Pancreas (tissue), 8 donors: ENCODE results near the gene TXLNB. TPM values are rescaled to one million over a fixed set of nuclear protein-coding genes. Genes with fewer than 3 reads are reported as not detected.

Experiments
- polyA plus RNA-seq, 2 donors: library from polyadenylated mRNA; stranded (reverse); fragments of 200-250 nt; gene quantifications; one replicate each; pipeline ENCODE4 v1.2.3, GENCODE V29; 2013
- total RNA-seq, 6 donors: library from RNA; stranded (reverse); fragmentation: NEBNext Ultra II Directional in 4 of 6; extraction: Animal tissue kit (Norgen Biotek cat#: 25700) in 4 of 6; gene quantifications; one replicate each; pipeline versions ENCODE4 v1.2.1 to v1.2.4, GENCODE V29; 2021 to 2023
- donor health status: healthy with polysubstance abuse.
- donor health status: DM: no; HTN: no; CAD: no; lungs with moderate emphysema.
- donor health status: DM: no; HTN: no; CAD: no.
- donor health status: Bipolar disorder and iron deficiency.
- donor health status: DM: yes; HTN: yes; CAD: no.
- donor health status: DM: no; HTN: no; CAD: no.
- donor health status: DM: no; HTN: no; CAD: no.
- donor health status: DM: yes; HTN: yes; CAD: no.

The TXLNB gene
- total and polyA plus RNA-seq, 8 donors = 0.03 to 0.47 (median 0.08) TPM; not detected in 1

Other genes with a start within 250 kb of the TXLNB start
- gene HECA, start 156.9 kb downstream of the TXLNB start, total RNA-seq = 10 to 100 TPM in 2 of 6 donors, 1 to 10 TPM in 4; 6.6 to 16.3 (median 7.6) TPM
- gene HECA, start 156.9 kb downstream of the TXLNB start, polyA plus RNA-seq = 1 to 10 TPM; 3.2 to 4.3 TPM
- 10 to 100 TPM; 31.5 to 75.1 (median 48.5) TPM for gene CITED2, start 82.7 kb upstream of the TXLNB start, total RNA-seq
- gene CITED2, start 82.7 kb upstream of the TXLNB start, polyA plus RNA-seq = 10 to 100 TPM in 1 of 2 donors, 1 to 10 TPM in 1; 8.0 to 19.4 TPM